IMR-90 (cell line): ENCODE results near the gene CGNL1. TPM values are rescaled to one million over a fixed set of nuclear protein-coding genes. Genes with fewer than 3 reads are reported as not detected.

Source experiments
- ATAC-seq: fragments of 200-7000 bp; cut with Tn5 transposase; 2 replicates; pipeline ENCODE4 v1.9.1; 2020; ENCODE audit warnings: low read depth, mild to moderate bottlenecking, moderate library complexity
- BruUV-seq: library from RNA; stranded (reverse); fragments of 400-500 nt; replicated peaks from 2 replicates; lab custom pipeline; 2021; lab: Mats Ljungman, UMichigan
- CTCF ChIA-PET: fragments of 300-600 bp; formaldehyde crosslinking; extraction: SDS; loops from one replicate; lab custom pipeline; 2021; ENCODE audit warnings: antibody characterized with exemption; lab: Yijun Ruan, JAX
- POLR2A ChIA-PET: fragments of 300-600 bp; sonication (Branson Sonifier 250); formaldehyde crosslinking; loops from one replicate; lab custom pipeline; 2022; ENCODE audit warnings: antibody characterized with exemption; ENCODE audit not compliant: unreplicated experiment; lab: Charles Lee
- DNase-seq: peaks from one replicate; pipeline ENCODE4 v3.0.0; 2013
- H2AFZ ChIP-seq: replicated peaks from 2 replicates; pipeline ENCODE3; 2013; ENCODE audit warnings: low read length, mild to moderate bottlenecking; ENCODE audit not compliant: poor library complexity
- H2AK5ac ChIP-seq: 2 replicates; pipeline ENCODE4 v1.6.1; 2013; ENCODE audit warnings: low read depth, low read length, inconsistent platforms
- H2AK9ac ChIP-seq: replicated peaks from 2 replicates; pipeline ENCODE3; 2013; ENCODE audit warnings: mild to moderate bottlenecking, low read depth, low read length, moderate library complexity; ENCODE audit not compliant: poor library complexity
- H2BK120ac ChIP-seq: 2 replicates; pipeline ENCODE4 v1.6.1; 2013; ENCODE audit warnings: low read depth, low read length, inconsistent platforms
- H2BK15ac ChIP-seq: 3 replicates; pipeline ENCODE4 v1.6.1; 2013; ENCODE audit warnings: low read depth, low read length, inconsistent platforms
- H2BK20ac ChIP-seq: 2 replicates; pipeline ENCODE4 v1.6.1; 2013; ENCODE audit warnings: low read depth, mild to moderate bottlenecking, inconsistent platforms, low read length, moderate library complexity
- H2BK5ac ChIP-seq: 2 replicates; pipeline ENCODE4 v1.6.1; 2013; ENCODE audit warnings: mild to moderate bottlenecking, low read depth, low read length, inconsistent platforms; ENCODE audit not compliant: poor library complexity, severe bottlenecking
- H3K14ac ChIP-seq: replicated peaks from 2 replicates; pipeline ENCODE4 v1.6.1; 2013; ENCODE audit warnings: low read depth, low read length, inconsistent platforms
- H3K18ac ChIP-seq: 2 replicates; pipeline ENCODE4 v1.6.1; 2013; ENCODE audit warnings: low read depth, low read length, control low read depth
- H3K23ac ChIP-seq: 2 replicates; pipeline ENCODE4 v1.6.1; 2013; ENCODE audit warnings: low read depth, low read length, inconsistent platforms
- H3K27ac ChIP-seq: 2 replicates; pipeline ENCODE4 v1.5.1; 2013; ENCODE audit warnings: mild to moderate bottlenecking, control low read depth, low read length; ENCODE audit not compliant: insufficient read depth
- H3K27me3 ChIP-seq: 2 replicates; pipeline ENCODE4 v1.6.1; 2013; ENCODE audit warnings: low read length; ENCODE audit not compliant: control insufficient read depth, insufficient read depth
- H3K36me3 ChIP-seq: 2 replicates; pipeline ENCODE4 v1.6.1; 2013; ENCODE audit warnings: low read length, mixed read lengths; ENCODE audit not compliant: control insufficient read depth, insufficient read depth
- H3K4ac ChIP-seq: 2 replicates; pipeline ENCODE4 v1.6.1; 2013; ENCODE audit warnings: low read depth, low read length, inconsistent platforms
- H3K4me1 ChIP-seq: 2 replicates; pipeline ENCODE4 v1.6.1; 2013; ENCODE audit warnings: low read length, mixed read lengths; ENCODE audit not compliant: control insufficient read depth, insufficient read depth
- H3K4me2 ChIP-seq: 2 replicates; pipeline ENCODE4 v1.6.1; 2013; ENCODE audit warnings: low read depth, mild to moderate bottlenecking, control low read depth, low read length, moderate library complexity
- H3K4me3 ChIP-seq: 2 replicates; pipeline ENCODE4 v1.5.1; 2013; ENCODE audit warnings: low read depth, mild to moderate bottlenecking, control low read depth, low read length, moderate library complexity; ENCODE audit not compliant: insufficient read depth
- H3K56ac ChIP-seq: 2 replicates; pipeline ENCODE4 v1.6.1; 2013; ENCODE audit warnings: low read length, inconsistent platforms; ENCODE audit not compliant: insufficient read depth; ENCODE audit errors: extremely low read depth
- H3K79me1 ChIP-seq, 2 experiments: 2 replicates each; pipeline ENCODE4 v1.6.1; 2013; ENCODE audit warnings: low read length in 2 of 2, inconsistent platforms in 1 of 2, low read depth in 1 of 2
- H3K9ac ChIP-seq: 2 replicates; pipeline ENCODE4 v1.6.1; 2013; ENCODE audit warnings: low read depth, low read length, control low read depth
- H3K9me1 ChIP-seq: 2 replicates; pipeline ENCODE4 v1.6.1; 2013; ENCODE audit warnings: low read length, inconsistent platforms; ENCODE audit not compliant: insufficient read depth
- H3K9me3 ChIP-seq: 2 replicates; pipeline ENCODE4 v1.6.1; 2013; ENCODE audit warnings: low read length; ENCODE audit not compliant: control insufficient read depth, insufficient read depth
- H4K20me1 ChIP-seq: 2 replicates; pipeline ENCODE4 v1.6.1; 2013; ENCODE audit warnings: low read length, inconsistent platforms; ENCODE audit not compliant: insufficient read depth
- H4K5ac ChIP-seq: 2 replicates; pipeline ENCODE4 v1.6.1; 2013; ENCODE audit warnings: mild to moderate bottlenecking, low read depth, low read length, control low read depth
- H4K8ac ChIP-seq, 2 experiments: 2 replicates each; pipeline ENCODE4 v1.6.1; 2013; ENCODE audit warnings: low read depth in 2 of 2, low read length in 2 of 2, control low read depth in 1 of 2, inconsistent platforms in 1 of 2
- H4K91ac ChIP-seq: 2 replicates; pipeline ENCODE4 v1.6.1; 2013; ENCODE audit warnings: low read depth, low read length, inconsistent platforms; ENCODE audit not compliant: insufficient read depth
- BHLHE40 ChIP-seq: fragments of 150-350 bp; IDR thresholded peaks from 2 replicates; pipeline ENCODE4 v1.6.1; 2016; ENCODE audit warnings: mild to moderate bottlenecking, low read depth, low read length
- CEBPB ChIP-seq: IDR thresholded peaks from 2 replicates; pipeline ENCODE4 v1.6.1; 2012; ENCODE audit warnings: low read depth, low read length, improper control_type of control experiment
- CHD1 ChIP-seq: IDR thresholded peaks from 2 replicates; pipeline ENCODE4 v1.6.1; 2012; ENCODE audit warnings: low read depth, low read length, improper control_type of control experiment
- CTCF ChIP-seq: conservative IDR thresholded peaks from 2 replicates; pipeline ENCODE4 v1.5.1; 2012; ENCODE audit warnings: mild to moderate bottlenecking, low read depth, low read length, improper control_type of control experiment
- ELK1 ChIP-seq: fragments of 150-350 bp; IDR thresholded peaks from 2 replicates; pipeline ENCODE4 v1.6.1; 2016; ENCODE audit warnings: low read depth, mild to moderate bottlenecking, low read length, moderate library complexity, borderline replicate concordance
- FOS ChIP-seq: fragments of 150-350 bp; IDR thresholded peaks from 2 replicates; pipeline ENCODE4 v1.6.1; 2016; ENCODE audit warnings: low read depth, low read length
- MAFK ChIP-seq: IDR thresholded peaks from 2 replicates; pipeline ENCODE4 v1.6.1; 2012; ENCODE audit warnings: low read depth, low read length, improper control_type of control experiment
- MAZ ChIP-seq: IDR thresholded peaks from 2 replicates; pipeline ENCODE4 v1.6.1; 2012; ENCODE audit warnings: low read depth, mild to moderate bottlenecking, low read length, improper control_type of control experiment, moderate library complexity, borderline replicate concordance
- MXI1 ChIP-seq: IDR thresholded peaks from 2 replicates; pipeline ENCODE4 v1.6.1; 2012; ENCODE audit warnings: low read depth, mild to moderate bottlenecking, low read length, moderate library complexity, borderline replicate concordance
- NFE2L2 ChIP-seq: fragments of 150-350 bp; IDR thresholded peaks from 2 replicates; pipeline ENCODE4 v1.6.1; 2016; ENCODE audit warnings: low read depth, mild to moderate bottlenecking, low read length
- POLR2A ChIP-seq: IDR thresholded peaks from 2 replicates; pipeline ENCODE4 v1.6.1; 2012; ENCODE audit warnings: mild to moderate bottlenecking, low read depth, low read length
- RAD21 ChIP-seq: IDR thresholded peaks from 2 replicates; pipeline ENCODE4 v1.6.1; 2012; ENCODE audit warnings: low read length, improper control_type of control experiment
- RCOR1 ChIP-seq: IDR thresholded peaks from 2 replicates; pipeline ENCODE4 v1.6.1; 2012; ENCODE audit warnings: mild to moderate bottlenecking, low read length, improper control_type of control experiment; ENCODE audit not compliant: insufficient replicate concordance
- RFX5 ChIP-seq: IDR thresholded peaks from 2 replicates; pipeline ENCODE4 v1.8.0; 2012; ENCODE audit warnings: low read depth, mild to moderate bottlenecking, low read length, moderate library complexity
- SMC3 ChIP-seq: fragments of 150-350 bp; IDR thresholded peaks from 2 replicates; pipeline ENCODE4 v1.6.1; 2016; ENCODE audit warnings: low read depth, mild to moderate bottlenecking, antibody characterized with exemption, low read length, moderate library complexity
- USF2 ChIP-seq: fragments of 150-350 bp; IDR thresholded peaks from 2 replicates; pipeline ENCODE4 v1.6.1; 2017; ENCODE audit warnings: mild to moderate bottlenecking, antibody characterized with exemption, low read length, low read depth
- WGBS, 2 experiments: methylation state at CpG; one replicate each; pipeline versions ENCODE4 v1.1.5 to v1.1.7; 2013; ENCODE audit warnings: missing lambda C conversion rate in 2 of 2; ENCODE audit not compliant: insufficient read length in 1 of 2; ENCODE audit errors: extremely low coverage in 2 of 2; 5-methylcytosine and 5-hydroxymethylcytosine counted together
- dilution Hi-C: fragments of 300-500 bp; cut with HindIII; formaldehyde crosslinking; loops from one replicate; pipeline ENCODE4 v1.14.3; 2018; ENCODE audit warnings: low sequenced_read_pairs; ENCODE audit not compliant: unreplicated experiment
- in situ Hi-C: fragments of 300-500 bp; cut with MboI; formaldehyde crosslinking; loops from 3 replicates; pipeline ENCODE4 v1.14.3; 2019; ENCODE audit warnings: low sequenced_read_pairs, inconsistent platforms, mixed read lengths
- intact Hi-C: fragments of 100-400 bp; cut with micrococcal nuclease; formaldehyde crosslinking; loops from 2 replicates; pipeline ENCODE4 v1.10.0; 2022
- polyA plus RNA-seq, 3 experiments: library from polyadenylated mRNA; depleted of rRNA; stranded (reverse); fragments of >200 nt; gene quantifications; 2 replicates each; pipeline ENCODE4 v1.2.3, GENCODE V29; 2012; ENCODE audit warnings: low replicate concordance in 1 of 3
- total RNA-seq: library from RNA; depleted of rRNA; stranded (reverse); fragments of >200 nt; gene quantifications from 2 replicates; pipeline ENCODE4 v1.2.3, GENCODE V29; 2012

Gene CGNL1
- total and polyA plus RNA-seq, 2 of the 4 experiments (the other 2 are of a cell fraction) = 0.07 to 0.18 TPM

GRCh38 chr15:57377478-57377847 lies 1.2 kb downstream of the CGNL1 start:
- no peak for ATAC-seq
- H3K4me3 ChIP-seq = no peak overlapping the region
- H3K56ac ChIP-seq = no peak overlapping the region
- no peak overlapping the region for H4K5ac ChIP-seq
- H2BK5ac ChIP-seq = no peak overlapping the region
- no peaks in the 10 kb centered on the region for H3K36me3 ChIP-seq
- H3K14ac ChIP-seq = no peak overlapping the region
- H2AFZ ChIP-seq = no peak overlapping the region
- no peak overlapping the region for H2AK5ac ChIP-seq
- no peak overlapping the region for H3K4ac ChIP-seq
- in situ Hi-C loops (no loop called here), intact Hi-C loops (no loop called here), dilution Hi-C loops (no loop called here)
- no peak for DNase-seq
- no TSS peak for BruUV-seq
- H3K23ac ChIP-seq = no peak overlapping the region
- no peak overlapping the region for H2BK20ac ChIP-seq
- WGBS, 2 experiments = 67% methylated on average over 2 of the region's 4 CpGs; no CpG with 5 or more reads in 1 of the 2 experiments
- ChIA-PET CTCF (no interaction called here), POLR2A (no interaction called here)
- no peaks in the 10 kb centered on the region for H4K20me1 ChIP-seq
- no peak overlapping the region for H3K9ac ChIP-seq
- H3K18ac ChIP-seq = no peak overlapping the region
- no peak overlapping the region for H3K27ac ChIP-seq
- no peak overlapping the region for H3K4me2 ChIP-seq
- H4K8ac ChIP-seq = no peak overlapping the region
- no peak overlapping the region for H2BK120ac ChIP-seq
- H4K91ac ChIP-seq = no peak overlapping the region
- H3K27me3 ChIP-seq = peaks cover 69% of the 10 kb centered on the region
- no peak for TF ChIP-seq BHLHE40
- no peak for TF ChIP-seq CEBPB
- no peak for TF ChIP-seq NFE2L2
- TF ChIP-seq MXI1 = no peak
- TF ChIP-seq RAD21 = no peak
- TF ChIP-seq RFX5 = no peak
- no peak for TF ChIP-seq ELK1
- no peak for TF ChIP-seq MAFK
- TF ChIP-seq RCOR1 = no peak
- no peak for TF ChIP-seq FOS
- no peak for TF ChIP-seq CTCF
- no peak for TF ChIP-seq POLR2A
- TF ChIP-seq MAZ = no peak
- no peak for TF ChIP-seq CHD1
- no peak for TF ChIP-seq USF2
- no peak for TF ChIP-seq SMC3
- H2AK9ac ChIP-seq = no peak overlapping the region
- H3K9me1 ChIP-seq = no peaks in the 10 kb centered on the region
- no peaks in the 10 kb centered on the region for H3K79me1 ChIP-seq
- no peak overlapping the region for H2BK15ac ChIP-seq
- peaks cover 3% of the 10 kb centered on the region; the same call in 1 of the 2 replicates for H3K4me1 ChIP-seq
- H3K9me3 ChIP-seq = 0 out of 2 replicates have a peak, but pooled peaks cover 2% of the 10 kb centered on the region
